Cardiac fibroblast (primary cell): ENCODE results near the gene NSFL1C.
"Not testable (repeated sequence)": the region's sequence is repeated elsewhere in the genome, so short reads cannot be mapped to it uniquely, and the experiment has no call there.

Source experiments
- DNase-seq, 2 donors: peaks; one replicate each; pipeline versions ENCODE4 v3.0.0 to v3.0.0-alpha.2; 2010; ENCODE audit warnings: low read depth in 2 of 2
- H3K4me3 ChIP-seq, 2 donors: replicated peaks in 1 of 2; 1 replicate in 1 of 2; 2 replicates in 1 of 2; pipeline ENCODE4 v1.5.1; 2011; ENCODE audit warnings: low read depth in 2 of 2, low read length in 2 of 2, mild to moderate bottlenecking in 2 of 2, moderate library complexity in 1 of 2
- CTCF ChIP-seq: IDR thresholded peaks from one replicate; pipeline ENCODE4 v1.5.1; 2011; ENCODE audit warnings: low read depth, mild to moderate bottlenecking, low read length, inconsistent platforms

NSFL1C gene

GRCh38 chr20:1405801-1406200, 60.8 kb downstream of the NSFL1C start:
- no peak for DNase-seq
- H3K4me3 ChIP-seq, result no peak overlapping the region
- no peak for TF ChIP-seq CTCF

GRCh38 chr20:1403624-1404023, 63.0 kb downstream of the NSFL1C start:
- no peak for TF ChIP-seq CTCF
- no peak for DNase-seq
- no peak overlapping the region for H3K4me3 ChIP-seq

GRCh38 chr20:1402149-1402548, 64.5 kb downstream of the NSFL1C start:
- TF ChIP-seq CTCF, result no peak
- no peak overlapping the region for H3K4me3 ChIP-seq
- DNase-seq, result peak in 1 of 2 donors; percentile 63

GRCh38 chr20:1401451-1401907, 65.2 kb downstream of the NSFL1C start:
- no peak for DNase-seq
- TF ChIP-seq CTCF, result no peak
- H3K4me3 ChIP-seq, result no peak overlapping the region

GRCh38 chr20:1399678-1400366, 66.8 kb downstream of the NSFL1C start:
- H3K4me3 ChIP-seq, result not testable (repeated sequence)
- peak in 1 of 2 donors; percentile 71 for DNase-seq

GRCh38 chr20:1398185-1398584, 68.5 kb downstream of the NSFL1C start:
- not testable (repeated sequence) for H3K4me3 ChIP-seq, DNase-seq

- no peak overlapping the region for H3K4me3 ChIP-seq
- peak; percentile 42 for TF ChIP-seq CTCF
- DNase-seq, result peak; percentile 45 to 58
Observed at GRCh38 chr20:1397710-1398109, 68.9 kb downstream of the NSFL1C start.

GRCh38 chr20:1396702-1397101, 69.9 kb downstream of the NSFL1C start:
- DNase-seq, result no peak
- TF ChIP-seq CTCF, result no peak

More at GRCh38 chr20:1396702-1397101, 69.9 kb downstream of the NSFL1C start:
- H3K4me3 ChIP-seq, result no peak overlapping the region
